IMR-90 (cell line): ENCODE data around the gene ERBB4. TPM values are rescaled to one million over a fixed set of nuclear protein-coding genes. Genes with fewer than 3 reads are reported as not detected.

Experiments used
- ATAC-seq: fragments of 200-7000 bp; cut with Tn5 transposase; 2 replicates; pipeline ENCODE4 v1.9.1; 2020; ENCODE audit warnings: low read depth, mild to moderate bottlenecking, moderate library complexity
- BruUV-seq: library from RNA; stranded (reverse); fragments of 400-500 nt; replicated peaks from 2 replicates; lab custom pipeline; 2021; lab: Mats Ljungman, UMichigan
- CTCF ChIA-PET: fragments of 300-600 bp; formaldehyde crosslinking; extraction: SDS; loops from one replicate; lab custom pipeline; 2021; ENCODE audit warnings: antibody characterized with exemption; lab: Yijun Ruan, JAX
- POLR2A ChIA-PET: fragments of 300-600 bp; sonication (Branson Sonifier 250); formaldehyde crosslinking; loops from one replicate; lab custom pipeline; 2022; ENCODE audit warnings: antibody characterized with exemption; ENCODE audit not compliant: unreplicated experiment; lab: Charles Lee
- DNase-seq: peaks from one replicate; pipeline ENCODE4 v3.0.0; 2013
- H2AFZ ChIP-seq: replicated peaks from 2 replicates; pipeline ENCODE3; 2013; ENCODE audit warnings: low read length, mild to moderate bottlenecking; ENCODE audit not compliant: poor library complexity
- H2AK5ac ChIP-seq: 2 replicates; pipeline ENCODE4 v1.6.1; 2013; ENCODE audit warnings: low read depth, low read length, inconsistent platforms
- H2AK9ac ChIP-seq: replicated peaks from 2 replicates; pipeline ENCODE3; 2013; ENCODE audit warnings: mild to moderate bottlenecking, low read depth, low read length, moderate library complexity; ENCODE audit not compliant: poor library complexity
- H2BK120ac ChIP-seq: 2 replicates; pipeline ENCODE4 v1.6.1; 2013; ENCODE audit warnings: low read depth, low read length, inconsistent platforms
- H2BK15ac ChIP-seq: 3 replicates; pipeline ENCODE4 v1.6.1; 2013; ENCODE audit warnings: low read depth, low read length, inconsistent platforms
- H2BK20ac ChIP-seq: 2 replicates; pipeline ENCODE4 v1.6.1; 2013; ENCODE audit warnings: low read depth, mild to moderate bottlenecking, inconsistent platforms, low read length, moderate library complexity
- H2BK5ac ChIP-seq: 2 replicates; pipeline ENCODE4 v1.6.1; 2013; ENCODE audit warnings: mild to moderate bottlenecking, low read depth, low read length, inconsistent platforms; ENCODE audit not compliant: poor library complexity, severe bottlenecking
- H3K14ac ChIP-seq: replicated peaks from 2 replicates; pipeline ENCODE4 v1.6.1; 2013; ENCODE audit warnings: low read depth, low read length, inconsistent platforms
- H3K18ac ChIP-seq: 2 replicates; pipeline ENCODE4 v1.6.1; 2013; ENCODE audit warnings: low read depth, low read length, control low read depth
- H3K23ac ChIP-seq: 2 replicates; pipeline ENCODE4 v1.6.1; 2013; ENCODE audit warnings: low read depth, low read length, inconsistent platforms
- H3K27ac ChIP-seq: 2 replicates; pipeline ENCODE4 v1.5.1; 2013; ENCODE audit warnings: mild to moderate bottlenecking, control low read depth, low read length; ENCODE audit not compliant: insufficient read depth
- H3K27me3 ChIP-seq: 2 replicates; pipeline ENCODE4 v1.6.1; 2013; ENCODE audit warnings: low read length; ENCODE audit not compliant: control insufficient read depth, insufficient read depth
- H3K36me3 ChIP-seq: 2 replicates; pipeline ENCODE4 v1.6.1; 2013; ENCODE audit warnings: low read length, mixed read lengths; ENCODE audit not compliant: control insufficient read depth, insufficient read depth
- H3K4ac ChIP-seq: 2 replicates; pipeline ENCODE4 v1.6.1; 2013; ENCODE audit warnings: low read depth, low read length, inconsistent platforms
- H3K4me1 ChIP-seq: 2 replicates; pipeline ENCODE4 v1.6.1; 2013; ENCODE audit warnings: low read length, mixed read lengths; ENCODE audit not compliant: control insufficient read depth, insufficient read depth
- H3K4me2 ChIP-seq: 2 replicates; pipeline ENCODE4 v1.6.1; 2013; ENCODE audit warnings: low read depth, mild to moderate bottlenecking, control low read depth, low read length, moderate library complexity
- H3K4me3 ChIP-seq: 2 replicates; pipeline ENCODE4 v1.5.1; 2013; ENCODE audit warnings: low read depth, mild to moderate bottlenecking, control low read depth, low read length, moderate library complexity; ENCODE audit not compliant: insufficient read depth
- H3K56ac ChIP-seq: 2 replicates; pipeline ENCODE4 v1.6.1; 2013; ENCODE audit warnings: low read length, inconsistent platforms; ENCODE audit not compliant: insufficient read depth; ENCODE audit errors: extremely low read depth
- H3K79me1 ChIP-seq, 2 experiments: 2 replicates each; pipeline ENCODE4 v1.6.1; 2013; ENCODE audit warnings: low read length in 2 of 2, inconsistent platforms in 1 of 2, low read depth in 1 of 2
- H3K9ac ChIP-seq: 2 replicates; pipeline ENCODE4 v1.6.1; 2013; ENCODE audit warnings: low read depth, low read length, control low read depth
- H3K9me1 ChIP-seq: 2 replicates; pipeline ENCODE4 v1.6.1; 2013; ENCODE audit warnings: low read length, inconsistent platforms; ENCODE audit not compliant: insufficient read depth
- H3K9me3 ChIP-seq: 2 replicates; pipeline ENCODE4 v1.6.1; 2013; ENCODE audit warnings: low read length; ENCODE audit not compliant: control insufficient read depth, insufficient read depth
- H4K20me1 ChIP-seq: 2 replicates; pipeline ENCODE4 v1.6.1; 2013; ENCODE audit warnings: low read length, inconsistent platforms; ENCODE audit not compliant: insufficient read depth
- H4K5ac ChIP-seq: 2 replicates; pipeline ENCODE4 v1.6.1; 2013; ENCODE audit warnings: mild to moderate bottlenecking, low read depth, low read length, control low read depth
- H4K8ac ChIP-seq, 2 experiments: 2 replicates each; pipeline ENCODE4 v1.6.1; 2013; ENCODE audit warnings: low read depth in 2 of 2, low read length in 2 of 2, control low read depth in 1 of 2, inconsistent platforms in 1 of 2
- H4K91ac ChIP-seq: 2 replicates; pipeline ENCODE4 v1.6.1; 2013; ENCODE audit warnings: low read depth, low read length, inconsistent platforms; ENCODE audit not compliant: insufficient read depth
- BHLHE40 ChIP-seq: fragments of 150-350 bp; IDR thresholded peaks from 2 replicates; pipeline ENCODE4 v1.6.1; 2016; ENCODE audit warnings: mild to moderate bottlenecking, low read depth, low read length
- CEBPB ChIP-seq: IDR thresholded peaks from 2 replicates; pipeline ENCODE4 v1.6.1; 2012; ENCODE audit warnings: low read depth, low read length, improper control_type of control experiment
- CHD1 ChIP-seq: IDR thresholded peaks from 2 replicates; pipeline ENCODE4 v1.6.1; 2012; ENCODE audit warnings: low read depth, low read length, improper control_type of control experiment
- CTCF ChIP-seq: conservative IDR thresholded peaks from 2 replicates; pipeline ENCODE4 v1.5.1; 2012; ENCODE audit warnings: mild to moderate bottlenecking, low read depth, low read length, improper control_type of control experiment
- ELK1 ChIP-seq: fragments of 150-350 bp; IDR thresholded peaks from 2 replicates; pipeline ENCODE4 v1.6.1; 2016; ENCODE audit warnings: low read depth, mild to moderate bottlenecking, low read length, moderate library complexity, borderline replicate concordance
- FOS ChIP-seq: fragments of 150-350 bp; IDR thresholded peaks from 2 replicates; pipeline ENCODE4 v1.6.1; 2016; ENCODE audit warnings: low read depth, low read length
- MAFK ChIP-seq: IDR thresholded peaks from 2 replicates; pipeline ENCODE4 v1.6.1; 2012; ENCODE audit warnings: low read depth, low read length, improper control_type of control experiment
- MAZ ChIP-seq: IDR thresholded peaks from 2 replicates; pipeline ENCODE4 v1.6.1; 2012; ENCODE audit warnings: low read depth, mild to moderate bottlenecking, low read length, improper control_type of control experiment, moderate library complexity, borderline replicate concordance
- MXI1 ChIP-seq: IDR thresholded peaks from 2 replicates; pipeline ENCODE4 v1.6.1; 2012; ENCODE audit warnings: low read depth, mild to moderate bottlenecking, low read length, moderate library complexity, borderline replicate concordance
- NFE2L2 ChIP-seq: fragments of 150-350 bp; IDR thresholded peaks from 2 replicates; pipeline ENCODE4 v1.6.1; 2016; ENCODE audit warnings: low read depth, mild to moderate bottlenecking, low read length
- POLR2A ChIP-seq: IDR thresholded peaks from 2 replicates; pipeline ENCODE4 v1.6.1; 2012; ENCODE audit warnings: mild to moderate bottlenecking, low read depth, low read length
- RAD21 ChIP-seq: IDR thresholded peaks from 2 replicates; pipeline ENCODE4 v1.6.1; 2012; ENCODE audit warnings: low read length, improper control_type of control experiment
- RCOR1 ChIP-seq: IDR thresholded peaks from 2 replicates; pipeline ENCODE4 v1.6.1; 2012; ENCODE audit warnings: mild to moderate bottlenecking, low read length, improper control_type of control experiment; ENCODE audit not compliant: insufficient replicate concordance
- RFX5 ChIP-seq: IDR thresholded peaks from 2 replicates; pipeline ENCODE4 v1.8.0; 2012; ENCODE audit warnings: low read depth, mild to moderate bottlenecking, low read length, moderate library complexity
- SMC3 ChIP-seq: fragments of 150-350 bp; IDR thresholded peaks from 2 replicates; pipeline ENCODE4 v1.6.1; 2016; ENCODE audit warnings: low read depth, mild to moderate bottlenecking, antibody characterized with exemption, low read length, moderate library complexity
- USF2 ChIP-seq: fragments of 150-350 bp; IDR thresholded peaks from 2 replicates; pipeline ENCODE4 v1.6.1; 2017; ENCODE audit warnings: mild to moderate bottlenecking, antibody characterized with exemption, low read length, low read depth
- WGBS, 2 experiments: methylation state at CpG; one replicate each; pipeline versions ENCODE4 v1.1.5 to v1.1.7; 2013; ENCODE audit warnings: missing lambda C conversion rate in 2 of 2; ENCODE audit not compliant: insufficient read length in 1 of 2; ENCODE audit errors: extremely low coverage in 2 of 2; 5-methylcytosine and 5-hydroxymethylcytosine counted together
- dilution Hi-C: fragments of 300-500 bp; cut with HindIII; formaldehyde crosslinking; loops from one replicate; pipeline ENCODE4 v1.14.3; 2018; ENCODE audit warnings: low sequenced_read_pairs; ENCODE audit not compliant: unreplicated experiment
- in situ Hi-C: fragments of 300-500 bp; cut with MboI; formaldehyde crosslinking; loops from 3 replicates; pipeline ENCODE4 v1.14.3; 2019; ENCODE audit warnings: low sequenced_read_pairs, inconsistent platforms, mixed read lengths
- intact Hi-C: fragments of 100-400 bp; cut with micrococcal nuclease; formaldehyde crosslinking; loops from 2 replicates; pipeline ENCODE4 v1.10.0; 2022
- polyA plus RNA-seq, 3 experiments: library from polyadenylated mRNA; depleted of rRNA; stranded (reverse); fragments of >200 nt; gene quantifications; 2 replicates each; pipeline ENCODE4 v1.2.3, GENCODE V29; 2012; ENCODE audit warnings: low replicate concordance in 1 of 3
- total RNA-seq: library from RNA; depleted of rRNA; stranded (reverse); fragments of >200 nt; gene quantifications from 2 replicates; pipeline ENCODE4 v1.2.3, GENCODE V29; 2012

ERBB4 gene
- total and polyA plus RNA-seq, 2 of the 4 experiments (the other 2 are of a cell fraction) = not detected

- WGBS, 2 experiments = no CpG with 5 or more reads among the region's 1 CpG
- in situ Hi-C loops = no loop called here
- H3K79me1 ChIP-seq = no peaks in the 10 kb centered on the region
- no peak overlapping the region for H3K56ac ChIP-seq
- no peak overlapping the region for H3K14ac ChIP-seq
- intact Hi-C loops = no loop called here
- no peak overlapping the region for H3K9ac ChIP-seq
- H4K8ac ChIP-seq = no peak overlapping the region
- no peak overlapping the region for H3K4ac ChIP-seq
- H3K9me3 ChIP-seq = no peaks in the 10 kb centered on the region
- H4K91ac ChIP-seq = no peak overlapping the region
- H3K36me3 ChIP-seq = no peaks in the 10 kb centered on the region
- H3K4me3 ChIP-seq = no peak overlapping the region
- no peak overlapping the region for H3K23ac ChIP-seq
- H3K9me1 ChIP-seq = no peaks in the 10 kb centered on the region
- TF ChIP-seq SMC3 = no peak
- TF ChIP-seq CHD1 = no peak
- no peak for TF ChIP-seq BHLHE40
- TF ChIP-seq CEBPB = no peak
- no peak for TF ChIP-seq POLR2A
- no peak for TF ChIP-seq ELK1
- TF ChIP-seq RCOR1 = no peak
- no peak for TF ChIP-seq MAFK
- no peak for TF ChIP-seq MAZ
- TF ChIP-seq NFE2L2 = no peak
- no peak for TF ChIP-seq USF2
- TF ChIP-seq RFX5 = no peak
- no peak for TF ChIP-seq MXI1
- TF ChIP-seq RAD21 = no peak
- TF ChIP-seq FOS = no peak
- no peak for TF ChIP-seq CTCF
- ATAC-seq = no peak
- dilution Hi-C loops = no loop called here
- ChIA-PET POLR2A (no interaction called here), CTCF (no interaction called here)
- H2AK5ac ChIP-seq = no peak overlapping the region
- no peak overlapping the region for H3K27ac ChIP-seq
- no peak for DNase-seq
- H3K27me3 ChIP-seq = peaks cover 4% of the 10 kb centered on the region
- H2AFZ ChIP-seq = no peak overlapping the region
- H2AK9ac ChIP-seq = no peak overlapping the region
- H3K4me1 ChIP-seq = no peaks in the 10 kb centered on the region
- BruUV-seq = no TSS peak
- no peak overlapping the region for H4K5ac ChIP-seq
- no peak overlapping the region for H2BK120ac ChIP-seq
- H2BK15ac ChIP-seq = no peak overlapping the region
- no peak overlapping the region for H3K4me2 ChIP-seq
- H3K18ac ChIP-seq = no peak overlapping the region
- H4K20me1 ChIP-seq = no peaks in the 10 kb centered on the region
- no peak overlapping the region for H2BK20ac ChIP-seq
- H2BK5ac ChIP-seq = no peak overlapping the region
Measured at GRCh38 chr2:212530373-212530772, 8.2 kb downstream of the ERBB4 start.
